Activated B cell treated with CpG ODN at 0.5 μM for 24 hours (primary cell): ENCODE measurements around the gene IMPACT. TPM values are rescaled to one million over a fixed set of nuclear protein-coding genes. Genes with fewer than 3 reads are reported as not detected.

Experiments
- ATAC-seq: fragments of 200-7000 bp; cut with Tn5 transposase; one replicate; pipeline ENCODE4 v1.10.0; 2021; ENCODE audit warnings: low read depth, mild to moderate bottlenecking, moderate library complexity
- CTCF ChIA-PET: fragments of 350-600 bp; sonication (Branson Sonifier 250); formaldehyde crosslinking; loops from one replicate; lab custom pipeline; 2021; ENCODE audit warnings: antibody characterized with exemption; lab: Charles Lee
- POLR2A ChIA-PET: fragments of 350-600 bp; sonication (Branson Sonifier 250); formaldehyde crosslinking; loops from one replicate; lab custom pipeline; 2021; ENCODE audit warnings: antibody characterized with exemption; lab: Charles Lee
- DNase-seq: peaks from one replicate; pipeline ENCODE4 v3.0.0; 2022
- H3K27ac Mint-ChIP-seq: one replicate; pipeline ENCODE4 v1.8.0; 2020; ENCODE audit warnings: mixed read lengths
- H3K27me3 Mint-ChIP-seq: one replicate; pipeline ENCODE4 v1.8.0; 2021; ENCODE audit warnings: mixed read lengths
- H3K36me3 Mint-ChIP-seq: one replicate; pipeline ENCODE4 v1.8.0; 2021; ENCODE audit warnings: low read depth, mixed read lengths
- H3K4me1 Mint-ChIP-seq: one replicate; pipeline ENCODE4 v1.8.0; 2021; ENCODE audit warnings: mixed read lengths
- H3K4me3 Mint-ChIP-seq: one replicate; pipeline ENCODE4 v1.8.0; 2020; ENCODE audit warnings: mild to moderate bottlenecking, mixed read lengths
- H3K9me3 Mint-ChIP-seq: one replicate; pipeline ENCODE4 v1.8.0; 2020; ENCODE audit warnings: mixed read lengths
- intact Hi-C: fragments of 100-400 bp; cut with micrococcal nuclease; formaldehyde crosslinking; loops from one replicate; pipeline ENCODE4 v1.15.1; 2024
- total RNA-seq: library from RNA; stranded (reverse); gene quantifications from 2 replicates; pipeline ENCODE4 v1.2.3, GENCODE V29; 2022
- TF ChIP-seq, protein P1 (sequence below): fragments of 200-600 bp; IDR thresholded peaks from one replicate; pipeline ENCODE4 v1.8.0; 2022; ENCODE audit warnings: antibody characterized with exemption, mild to moderate bottlenecking

Gene IMPACT
- total RNA-seq, 1 donor from 2014 or later: 17.4 TPM

DNA sequence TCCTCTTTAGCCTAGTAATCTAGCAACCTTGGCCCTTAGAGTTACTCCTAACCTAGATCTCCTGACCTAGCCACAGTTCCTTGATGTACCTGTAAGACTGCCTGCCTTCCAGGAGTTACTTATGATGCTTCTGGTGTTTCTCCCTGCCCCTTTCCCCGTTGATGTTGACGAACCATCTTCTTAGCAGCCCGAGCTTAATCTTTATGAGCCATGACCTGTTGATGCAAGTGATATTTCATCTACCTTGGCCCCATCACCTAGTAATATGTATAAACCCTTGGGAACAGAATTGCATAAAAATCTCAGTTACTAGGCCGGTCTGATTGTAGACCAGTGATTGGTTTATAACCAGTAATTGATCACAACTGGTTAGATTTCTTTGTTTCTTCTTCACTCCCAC lies 2.7 kb downstream of the IMPACT start:
- ChIA-PET POLR2A (no interaction called here), CTCF (interaction anchor here (1.4 kb wide), 1 partner anchor 60 kb away, joined by 6 read pairs; no protein-coding TSS in a partner anchor)
- peaks cover 6% of the 10 kb centered on the region for H3K27me3 Mint-ChIP-seq
- no peak overlapping the region for H3K4me3 Mint-ChIP-seq
- ATAC-seq (no peak), DNase-seq (no peak)
- H3K36me3 Mint-ChIP-seq: peaks cover 28% of the 10 kb centered on the region
- H3K9me3 Mint-ChIP-seq: peaks cover 7% of the 10 kb centered on the region
- peaks cover 20% of the 10 kb centered on the region for H3K4me1 Mint-ChIP-seq
- TF ChIP-seq, protein P1, sequence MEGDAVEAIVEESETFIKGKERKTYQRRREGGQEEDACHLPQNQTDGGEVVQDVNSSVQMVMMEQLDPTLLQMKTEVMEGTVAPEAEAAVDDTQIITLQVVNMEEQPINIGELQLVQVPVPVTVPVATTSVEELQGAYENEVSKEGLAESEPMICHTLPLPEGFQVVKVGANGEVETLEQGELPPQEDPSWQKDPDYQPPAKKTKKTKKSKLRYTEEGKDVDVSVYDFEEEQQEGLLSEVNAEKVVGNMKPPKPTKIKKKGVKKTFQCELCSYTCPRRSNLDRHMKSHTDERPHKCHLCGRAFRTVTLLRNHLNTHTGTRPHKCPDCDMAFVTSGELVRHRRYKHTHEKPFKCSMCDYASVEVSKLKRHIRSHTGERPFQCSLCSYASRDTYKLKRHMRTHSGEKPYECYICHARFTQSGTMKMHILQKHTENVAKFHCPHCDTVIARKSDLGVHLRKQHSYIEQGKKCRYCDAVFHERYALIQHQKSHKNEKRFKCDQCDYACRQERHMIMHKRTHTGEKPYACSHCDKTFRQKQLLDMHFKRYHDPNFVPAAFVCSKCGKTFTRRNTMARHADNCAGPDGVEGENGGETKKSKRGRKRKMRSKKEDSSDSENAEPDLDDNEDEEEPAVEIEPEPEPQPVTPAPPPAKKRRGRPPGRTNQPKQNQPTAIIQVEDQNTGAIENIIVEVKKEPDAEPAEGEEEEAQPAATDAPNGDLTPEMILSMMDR: no peak
- intact Hi-C loops: loop anchor here (5.0 kb wide), 1 partner anchor 252 kb away; no protein-coding TSS in a partner anchor
- H3K27ac Mint-ChIP-seq: no peak overlapping the region

DNA sequence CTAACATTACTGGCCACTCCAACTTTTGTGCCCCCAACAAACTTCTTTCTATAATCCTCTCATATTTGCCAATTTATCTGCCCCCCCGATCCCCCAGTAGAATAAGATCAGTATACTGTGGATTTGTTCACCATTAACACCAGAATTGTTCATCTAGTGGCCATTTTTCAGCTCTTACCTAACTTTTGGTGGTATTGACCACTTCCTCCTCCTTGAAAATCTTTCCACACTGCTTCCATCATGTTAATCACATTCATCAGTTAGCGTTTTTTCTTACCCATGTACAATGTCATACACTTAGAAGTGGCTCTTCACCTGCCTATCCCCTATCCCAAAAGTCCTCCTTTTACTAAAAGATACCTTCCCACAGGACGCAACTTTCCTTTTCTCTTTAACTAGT lies 6.1 kb downstream of the IMPACT start:
- H3K4me1 Mint-ChIP-seq: peaks cover 5% of the 10 kb centered on the region
- intact Hi-C loops: loop anchor here (5.0 kb wide), 1 partner anchor 55 kb away; no protein-coding TSS in a partner anchor
- H3K27me3 Mint-ChIP-seq: no peaks in the 10 kb centered on the region
- ATAC-seq (no peak), DNase-seq (no peak)
- no peak overlapping the region for H3K27ac Mint-ChIP-seq
- ChIA-PET POLR2A (no interaction called here), CTCF (no interaction called here)
- H3K36me3 Mint-ChIP-seq: peaks cover 28% of the 10 kb centered on the region
- no peak overlapping the region for H3K4me3 Mint-ChIP-seq
- H3K9me3 Mint-ChIP-seq: no peaks in the 10 kb centered on the region
- TF ChIP-seq, protein P1: no peak

DNA sequence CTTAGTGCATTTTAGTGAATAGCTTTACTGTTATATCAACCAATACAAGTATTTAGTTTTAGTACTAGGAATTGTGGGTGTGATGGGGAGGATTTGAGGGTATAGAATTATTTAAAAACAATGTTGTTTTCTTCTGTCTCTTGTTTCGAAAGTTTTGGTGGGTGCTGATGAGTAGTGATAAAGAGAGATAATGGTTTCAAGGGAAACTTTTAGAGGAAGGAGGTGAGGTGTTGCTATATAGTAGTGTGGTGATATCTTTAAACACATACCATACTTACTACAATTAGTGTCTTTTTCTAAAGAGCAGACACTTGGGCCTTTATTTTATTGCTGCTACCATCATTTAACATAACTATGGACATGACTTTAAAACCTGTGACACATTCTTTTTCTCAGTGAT lies 10.5 kb downstream of the IMPACT start:
- no peak overlapping the region for H3K4me3 Mint-ChIP-seq
- TF ChIP-seq, protein P1: no peak
- H3K27me3 Mint-ChIP-seq: no peaks in the 10 kb centered on the region
- ChIA-PET POLR2A (no interaction called here), CTCF (interaction anchor here (1.1 kb wide), 1 partner anchor 260 kb away, joined by 3 read pairs; no protein-coding TSS in a partner anchor)
- no peak overlapping the region for H3K27ac Mint-ChIP-seq
- H3K36me3 Mint-ChIP-seq: peaks cover 55% of the 10 kb centered on the region
- H3K9me3 Mint-ChIP-seq: no peaks in the 10 kb centered on the region
- no peaks in the 10 kb centered on the region for H3K4me1 Mint-ChIP-seq
- intact Hi-C loops: no loop called here
- DNase-seq: no peak
- ATAC-seq: no peak

DNA sequence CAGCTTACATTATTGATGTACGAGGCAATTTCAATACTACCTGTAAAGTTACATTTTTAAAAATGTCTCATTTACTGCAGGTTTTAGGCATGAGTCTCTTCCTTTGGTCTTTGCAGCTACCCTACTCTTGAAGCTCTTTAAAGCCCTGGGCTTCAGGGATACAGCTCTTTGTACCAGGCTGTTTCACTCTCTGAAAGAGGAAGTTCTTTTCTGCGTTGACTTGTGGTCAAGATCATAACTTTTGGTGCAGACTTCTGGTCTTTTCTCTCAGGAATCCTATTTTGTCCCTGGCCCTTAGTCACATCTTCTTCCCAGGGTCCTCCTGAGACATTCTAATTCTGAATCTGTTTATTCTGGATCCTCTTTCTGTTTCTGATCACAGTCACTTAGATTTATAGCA lies 17.4 kb downstream of the IMPACT start:
- Mint-ChIP-seq H3K4me3 (no peak overlapping the region), H3K9me3 (no peaks in the 10 kb centered on the region), H3K36me3 (peaks cover 74% of the 10 kb centered on the region), H3K27me3 (no peaks in the 10 kb centered on the region), H3K27ac (no peak overlapping the region), H3K4me1 (peaks cover 10% of the 10 kb centered on the region)
- POLR2A ChIA-PET: no interaction called here
- intact Hi-C loops: no loop called here
- TF ChIP-seq, protein P1: no peak
- DNase-seq: no peak
- CTCF ChIA-PET: interaction anchor here (1.3 kb wide), 1 partner anchor 267 kb away, joined by 3 read pairs; no protein-coding TSS in a partner anchor
- no peak for ATAC-seq

DNA sequence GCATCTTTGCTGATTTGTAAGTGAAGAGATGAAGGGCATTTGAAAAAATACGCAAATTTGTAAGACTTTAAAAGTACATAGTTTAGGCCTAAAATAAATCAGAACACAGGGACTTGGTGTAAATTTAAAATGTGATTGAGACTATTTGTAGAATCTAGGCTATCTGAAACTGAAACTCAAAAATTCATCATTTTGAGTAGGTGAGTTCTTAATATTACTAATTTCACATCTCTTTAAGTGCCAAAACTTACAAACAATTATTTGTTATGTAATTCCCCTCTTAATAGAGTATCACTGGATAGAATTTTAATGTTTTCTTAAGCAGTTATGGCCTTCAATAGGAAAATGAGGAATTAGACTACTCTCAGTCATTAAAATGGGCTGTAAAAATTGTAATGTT lies 20.0 kb downstream of the IMPACT start:
- intact Hi-C loops: no loop called here
- peaks cover 10% of the 10 kb centered on the region for H3K4me1 Mint-ChIP-seq
- ATAC-seq (no peak), DNase-seq (no peak)
- POLR2A ChIA-PET: no interaction called here
- no peak overlapping the region for H3K27ac Mint-ChIP-seq
- H3K36me3 Mint-ChIP-seq: peaks cover 75% of the 10 kb centered on the region
- CTCF ChIA-PET: no interaction called here
- no peaks in the 10 kb centered on the region for H3K27me3 Mint-ChIP-seq
- H3K4me3 Mint-ChIP-seq: no peak overlapping the region
- TF ChIP-seq, protein P1: no peak
- no peaks in the 10 kb centered on the region for H3K9me3 Mint-ChIP-seq
